Activated T-cell treated with anti-CD3 and anti-CD28 coated beads for 24 hours (primary cell): ENCODE results near the gene OR10R2.
"Not testable (repeated sequence)": the region's sequence is repeated elsewhere in the genome, so short reads cannot be mapped to it uniquely, and the experiment has no call there.

Experiments
- DNase-seq: peaks from one replicate; pipeline ENCODE4 v3.0.0-alpha.2; 2020; ENCODE audit warnings: low read depth

The OR10R2 gene, protein sequence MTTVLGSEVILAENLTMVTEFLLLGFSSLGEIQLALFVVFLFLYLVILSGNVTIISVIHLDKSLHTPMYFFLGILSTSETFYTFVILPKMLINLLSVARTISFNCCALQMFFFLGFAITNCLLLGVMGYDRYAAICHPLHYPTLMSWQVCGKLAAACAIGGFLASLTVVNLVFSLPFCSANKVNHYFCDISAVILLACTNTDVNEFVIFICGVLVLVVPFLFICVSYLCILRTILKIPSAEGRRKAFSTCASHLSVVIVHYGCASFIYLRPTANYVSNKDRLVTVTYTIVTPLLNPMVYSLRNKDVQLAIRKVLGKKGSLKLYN

DNA sequence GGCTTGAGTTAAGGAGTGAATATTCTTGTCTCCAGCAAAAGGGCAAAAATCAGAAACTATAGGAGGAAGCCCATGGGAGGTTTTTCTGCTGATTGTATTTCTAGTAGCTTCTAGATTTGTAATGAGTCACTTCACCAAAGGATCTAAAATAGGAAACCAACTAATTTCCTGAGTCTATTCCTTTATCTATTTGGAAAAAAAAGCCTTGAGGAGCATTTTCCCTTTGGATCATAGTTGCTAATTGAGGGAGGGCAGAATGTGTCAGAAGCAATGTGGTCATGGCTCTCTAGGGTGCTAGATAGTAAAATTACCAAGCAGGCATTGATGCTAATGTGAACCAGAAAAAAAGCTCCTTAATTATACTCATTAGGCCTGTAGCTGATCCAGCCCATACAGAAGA, at the start of gene OR10R2:
TSS of gene OR10R2 (plus strand) at position 301 of the 400 bp plus-strand sequence. CDS start 106 bp downstream, outside the sequence.
- DNase-seq = no peak

DNA sequence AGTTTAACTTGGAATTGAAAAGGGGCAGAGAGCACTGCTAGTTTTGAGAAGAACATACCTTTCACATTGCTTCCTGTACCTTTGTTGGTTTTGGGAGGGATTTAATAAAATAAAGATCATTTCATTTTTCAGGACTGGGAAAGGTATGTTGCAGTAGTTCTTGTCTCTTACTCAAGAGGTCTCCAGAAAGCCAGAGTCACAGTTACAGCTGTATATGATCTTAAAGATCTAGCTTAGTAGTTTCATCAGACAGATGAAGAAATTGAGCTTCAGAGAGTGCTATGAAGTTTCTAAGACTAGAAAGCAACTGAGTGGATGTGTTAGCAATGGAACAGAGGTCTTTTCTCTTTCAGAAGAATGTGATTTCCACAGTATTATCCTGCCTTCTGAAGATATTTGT, 47.0 kb upstream of the OR10R2 start:
- DNase-seq = no peak

- no peak for DNase-seq
Measured at GRCh38 chr1:158426137-158426536, 45.9 kb upstream of the OR10R2 start, which contains the start of gene OR10K2. Gene OR10K2 (minus strand): TSS chr1:158426237. CDS start chr1:158420866, 5,371 bp downstream.

- not testable (repeated sequence) for DNase-seq
Measured at GRCh38 chr1:158430163-158430562, 41.9 kb upstream of the OR10R2 start.

- no peak for DNase-seq
Measured at GRCh38 chr1:158434741-158435140, 37.3 kb upstream of the OR10R2 start.

- DNase-seq = no peak
Measured at GRCh38 chr1:158445376-158445775, 26.6 kb upstream of the OR10R2 start.

- DNase-seq = no peak
Measured at GRCh38 chr1:158454537-158454936, 17.5 kb upstream of the OR10R2 start.

GRCh38 chr1:158457246-158457645, 14.8 kb upstream of the OR10R2 start:
- DNase-seq = no peak

DNA sequence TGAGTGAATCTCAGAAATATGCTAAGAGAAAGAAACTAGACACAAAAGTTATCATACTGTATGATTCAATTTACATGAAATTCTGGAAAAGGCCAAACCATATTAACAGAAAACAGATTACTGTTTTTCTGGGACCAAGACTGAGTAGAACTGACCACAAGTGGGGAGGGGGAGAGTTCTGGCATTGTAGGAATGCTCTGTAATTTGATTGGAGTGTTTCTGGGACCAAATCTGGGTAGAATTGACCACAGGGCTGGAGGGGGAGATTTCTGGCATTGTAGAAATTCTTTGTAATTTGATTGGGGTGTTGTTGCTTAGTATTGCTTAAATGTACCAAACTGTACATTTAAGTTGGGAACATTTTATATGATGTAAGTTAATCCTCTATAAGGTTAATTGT, 13.8 kb upstream of the OR10R2 start:
- DNase-seq = no peak

DNA sequence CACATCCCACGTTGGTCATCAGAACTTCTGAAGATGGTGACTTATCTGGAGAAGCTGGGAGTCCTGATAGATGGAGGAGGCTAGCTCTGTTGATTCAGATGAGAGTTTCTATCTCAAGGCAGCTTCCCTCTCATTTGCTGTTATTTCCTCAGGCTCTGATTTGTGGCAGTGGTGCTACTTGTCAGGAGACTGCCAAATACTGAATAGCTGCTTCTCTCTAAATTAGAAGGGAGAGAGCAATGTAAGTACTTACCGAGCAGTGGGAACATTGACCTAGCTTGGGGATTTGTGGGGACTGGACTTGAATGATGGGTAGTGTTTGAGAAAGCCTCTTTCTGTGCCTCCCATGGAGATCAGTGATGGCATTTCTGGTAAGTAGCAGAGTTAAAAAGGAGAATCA, 10.5 kb upstream of the OR10R2 start, which contains the start of gene OR10K1:
TSS of gene OR10K1 (plus strand) at position 301 of the 400 bp plus-strand sequence. CDS start 3,728 bp downstream, outside the sequence.
- no peak for DNase-seq

DNA sequence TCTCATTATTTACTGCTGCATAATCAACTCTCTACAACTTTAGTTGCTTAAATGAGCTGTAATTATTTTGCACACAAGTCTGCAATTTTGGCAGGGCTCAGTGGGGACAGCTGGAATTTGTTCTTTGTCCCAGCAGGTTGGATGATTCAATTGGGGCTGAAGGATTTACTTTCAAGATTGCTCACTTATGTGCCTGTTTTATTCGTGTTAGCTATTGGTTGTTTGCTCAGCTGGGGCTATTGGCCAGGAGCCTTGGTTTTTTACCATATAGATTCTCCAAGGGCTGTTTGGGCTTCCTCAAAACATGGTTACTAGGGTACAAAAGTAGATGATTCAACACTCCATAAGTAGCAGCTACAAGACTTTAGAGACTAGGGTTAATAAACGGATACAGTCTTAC, 13.4 kb downstream of the OR10R2 start:
- DNase-seq = no peak

GRCh38 chr1:158491316-158491715, 19.3 kb downstream of the OR10R2 start:
- no peak for DNase-seq

GRCh38 chr1:158493054-158493453, 21.0 kb downstream of the OR10R2 start:
- no peak for DNase-seq

DNA sequence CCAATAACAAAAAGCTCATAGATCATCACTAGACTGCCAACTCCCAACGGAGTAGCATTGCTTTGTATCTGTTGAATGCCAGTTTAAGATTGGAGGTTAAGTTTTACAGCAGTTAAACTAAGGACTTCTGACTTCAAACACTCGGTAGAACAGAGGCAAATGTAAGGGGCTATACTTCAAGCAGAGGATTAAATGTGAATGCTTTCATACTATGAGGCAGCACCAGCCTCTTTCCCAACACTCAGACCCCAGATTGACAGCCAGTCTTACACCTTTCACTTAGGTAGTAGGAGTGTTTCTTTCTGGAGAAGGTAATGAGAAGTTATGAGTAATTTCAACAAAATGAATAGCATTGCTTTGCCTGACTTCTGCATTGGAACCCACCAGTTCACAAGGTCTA, 22.8 kb downstream of the OR10R2 start:
- DNase-seq = no peak

DNA sequence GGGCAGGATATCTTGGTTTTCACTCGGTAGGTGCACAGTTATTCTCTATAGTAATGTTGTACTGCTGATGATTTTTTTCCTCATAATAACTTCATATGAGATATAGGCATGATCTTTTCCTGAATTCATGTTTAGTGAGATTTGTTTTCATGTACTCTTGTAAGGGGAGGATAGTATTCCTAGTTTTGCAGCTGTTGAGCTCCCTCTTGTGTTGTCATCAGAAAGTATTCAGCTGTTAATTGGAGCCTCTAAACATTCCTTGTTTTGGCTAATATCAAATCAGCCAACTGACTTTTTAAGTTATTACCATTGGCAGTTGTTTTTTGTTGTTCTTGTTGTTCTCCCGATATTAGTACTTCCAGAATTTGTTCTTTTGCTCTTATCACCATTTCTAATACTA, 24.4 kb downstream of the OR10R2 start:
- DNase-seq = no peak

DNA sequence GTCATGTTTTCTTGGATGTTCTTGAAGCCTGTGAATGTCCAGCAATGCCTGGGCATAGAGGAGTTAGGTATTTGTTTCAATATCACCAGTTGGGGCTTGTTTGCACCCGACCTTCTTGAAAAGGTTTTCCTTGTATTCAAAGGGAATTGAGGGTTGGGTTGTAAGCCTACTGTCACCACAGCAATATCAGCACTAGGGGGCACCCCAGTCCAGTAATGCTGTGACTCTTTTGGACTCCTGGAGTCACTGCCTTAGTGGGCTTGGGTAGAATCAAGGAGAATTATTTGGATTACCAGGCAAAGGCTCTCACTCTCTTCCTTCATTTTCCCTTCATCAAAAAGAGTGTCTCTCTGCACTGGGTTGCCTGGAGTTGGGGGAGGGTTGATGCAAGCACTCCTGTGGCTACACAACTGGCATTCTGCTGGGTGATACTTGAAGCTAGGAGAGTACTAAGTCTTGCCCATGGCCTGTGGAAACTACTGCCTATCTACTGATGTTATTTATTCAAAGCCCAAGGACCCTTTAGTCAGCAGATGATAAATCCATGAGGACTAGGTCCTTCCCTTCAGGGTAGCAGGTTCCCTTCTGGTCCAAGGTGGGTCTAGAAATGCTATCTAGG, 34.5 kb downstream of the OR10R2 start:
- DNase-seq = peak; percentile 28

- no peak for DNase-seq
Measured at GRCh38 chr1:158507511-158507910, 35.5 kb downstream of the OR10R2 start.

DNA sequence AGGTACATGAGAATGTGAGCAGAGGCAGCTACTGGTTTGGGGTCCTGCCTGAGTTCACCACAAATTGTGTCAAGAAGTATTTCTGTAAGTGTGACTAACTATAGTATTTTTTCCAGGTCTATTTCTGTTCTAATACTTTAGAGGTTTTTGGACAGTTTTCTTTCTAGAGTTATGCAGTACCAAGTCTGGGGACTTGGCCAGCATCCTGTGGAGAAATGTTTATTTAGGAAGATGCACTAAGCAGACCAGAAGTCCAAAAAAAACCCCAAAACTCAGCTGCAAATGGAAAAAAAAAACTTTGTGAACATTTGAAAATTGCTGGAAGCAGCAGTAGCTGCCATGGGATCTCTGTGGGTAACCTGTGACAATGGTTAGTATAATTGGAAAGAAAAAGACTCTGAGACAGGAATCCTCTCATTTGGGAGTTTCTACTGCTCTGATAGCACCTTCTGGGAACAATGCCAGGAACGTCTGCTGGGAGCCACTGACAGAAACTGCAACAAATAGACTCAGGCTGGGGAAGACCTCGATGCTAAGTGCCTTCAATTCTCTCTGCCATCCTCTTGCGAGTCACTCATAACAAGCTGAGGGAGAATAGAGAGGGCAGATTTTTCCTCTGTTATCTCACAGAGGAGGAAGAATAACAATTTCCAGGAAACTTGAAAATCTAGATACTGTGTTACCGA, 37.6 kb downstream of the OR10R2 start:
- DNase-seq = no peak

DNA sequence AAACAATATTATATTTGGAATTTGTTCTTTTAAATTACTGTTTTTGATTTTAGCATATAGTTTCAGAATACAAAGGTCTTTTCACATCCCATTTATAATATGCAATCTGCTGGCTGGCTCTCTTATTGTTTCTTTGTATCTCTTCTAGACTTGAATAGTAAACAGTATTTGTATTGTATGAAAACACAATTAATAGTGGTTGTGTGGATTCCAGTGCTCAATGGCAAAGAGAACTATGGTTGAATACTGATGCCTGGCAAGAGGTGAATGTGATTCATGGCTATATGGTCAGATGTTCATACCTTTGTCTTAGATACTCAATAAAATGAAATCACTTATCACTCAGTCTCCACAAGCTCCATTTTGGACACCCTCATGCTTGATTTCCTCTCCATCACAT, 44.9 kb downstream of the OR10R2 start:
- no peak for DNase-seq

- no peak for DNase-seq
Measured at GRCh38 chr1:158520021-158520420, 48.0 kb downstream of the OR10R2 start.

GRCh38 chr1:158520955-158521665, 49.1 kb downstream of the OR10R2 start:
- no peak for DNase-seq

DNA sequence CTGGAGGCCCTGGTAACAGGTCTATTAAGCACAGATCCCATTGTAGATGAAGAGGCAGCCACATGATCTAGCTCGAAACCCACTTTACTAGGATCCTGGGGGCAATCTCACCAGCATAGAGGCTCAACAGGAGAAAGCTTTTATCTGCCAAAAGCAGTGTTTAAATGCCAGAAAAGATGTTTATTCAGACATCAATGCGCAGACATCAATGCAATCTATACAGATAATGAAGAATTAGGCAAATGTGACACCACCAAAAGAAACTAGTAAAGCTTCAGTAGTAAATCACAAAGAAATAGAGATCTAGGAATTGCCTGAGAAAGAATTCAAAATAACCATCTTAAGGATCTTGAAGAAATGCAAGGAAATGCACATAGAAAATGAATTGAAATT, 49.6 kb downstream of the OR10R2 start:
- DNase-seq = no peak
